ENCODE measurements around the gene IGSF21. TPM values are rescaled to one million over a fixed set of nuclear protein-coding genes. Genes with fewer than 3 reads are reported as not detected.

Gene IGSF21
- total RNA-seq, 4 donors from 2014 or later: not detected

DNA sequence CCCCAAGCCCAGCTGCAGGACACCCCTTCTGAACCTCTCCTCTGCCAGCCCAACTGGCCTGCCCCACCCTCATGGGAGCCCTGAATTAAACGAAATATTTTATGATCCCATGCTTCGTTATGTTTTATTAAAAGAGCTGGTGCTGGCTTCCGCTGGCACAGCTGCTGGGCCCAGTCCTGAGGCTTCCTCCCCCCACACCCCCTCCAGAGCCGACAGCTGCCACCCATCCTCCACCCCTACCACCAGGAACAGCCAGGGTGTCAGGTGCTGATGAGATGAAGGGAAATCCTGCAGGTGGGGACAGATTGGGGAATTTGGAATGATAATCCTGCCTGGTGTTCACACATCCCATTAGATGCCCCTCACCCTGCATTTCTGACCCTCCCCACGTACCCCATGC is 19.0 kb downstream of the IGSF21 start:
- H3K36me3 ChIP-seq: no peaks in the 10 kb centered on the region
- no peaks in the 10 kb centered on the region for H3K4me1 ChIP-seq
- H3K9me3 ChIP-seq: no peaks in the 10 kb centered on the region
- TF ChIP-seq POLR2A (IDR thresholded peaks at IDR 0.05): no peak
- TF ChIP-seq, protein P1, sequence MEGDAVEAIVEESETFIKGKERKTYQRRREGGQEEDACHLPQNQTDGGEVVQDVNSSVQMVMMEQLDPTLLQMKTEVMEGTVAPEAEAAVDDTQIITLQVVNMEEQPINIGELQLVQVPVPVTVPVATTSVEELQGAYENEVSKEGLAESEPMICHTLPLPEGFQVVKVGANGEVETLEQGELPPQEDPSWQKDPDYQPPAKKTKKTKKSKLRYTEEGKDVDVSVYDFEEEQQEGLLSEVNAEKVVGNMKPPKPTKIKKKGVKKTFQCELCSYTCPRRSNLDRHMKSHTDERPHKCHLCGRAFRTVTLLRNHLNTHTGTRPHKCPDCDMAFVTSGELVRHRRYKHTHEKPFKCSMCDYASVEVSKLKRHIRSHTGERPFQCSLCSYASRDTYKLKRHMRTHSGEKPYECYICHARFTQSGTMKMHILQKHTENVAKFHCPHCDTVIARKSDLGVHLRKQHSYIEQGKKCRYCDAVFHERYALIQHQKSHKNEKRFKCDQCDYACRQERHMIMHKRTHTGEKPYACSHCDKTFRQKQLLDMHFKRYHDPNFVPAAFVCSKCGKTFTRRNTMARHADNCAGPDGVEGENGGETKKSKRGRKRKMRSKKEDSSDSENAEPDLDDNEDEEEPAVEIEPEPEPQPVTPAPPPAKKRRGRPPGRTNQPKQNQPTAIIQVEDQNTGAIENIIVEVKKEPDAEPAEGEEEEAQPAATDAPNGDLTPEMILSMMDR (IDR thresholded peaks at IDR 0.05): no peak
- H3K27me3 ChIP-seq: no peaks in the 10 kb centered on the region
- DNase-seq: no peak
- no peak overlapping the region for H3K4me3 ChIP-seq
- H3K27ac ChIP-seq: no peak overlapping the region

DNA sequence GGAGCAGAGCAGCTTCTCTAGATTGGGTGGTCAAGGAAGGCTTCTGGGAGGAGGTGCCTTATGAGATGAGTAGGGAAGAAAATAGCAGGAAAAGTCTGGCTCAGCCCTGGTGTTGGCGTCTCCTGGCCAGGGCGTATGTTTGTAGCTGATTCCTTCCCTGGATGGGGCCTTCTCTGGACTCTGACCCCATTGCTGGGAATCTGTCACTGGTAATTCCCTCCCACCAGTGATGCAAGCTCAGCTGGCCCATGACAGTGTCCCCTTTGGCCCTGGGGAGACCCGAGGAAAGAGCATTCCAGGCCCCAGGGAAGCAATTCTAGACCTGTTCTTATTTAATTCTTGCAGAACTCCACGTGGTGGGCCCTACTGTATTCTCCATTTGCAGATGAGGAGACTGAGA is 20.7 kb downstream of the IGSF21 start:
- DNase-seq: no peak
- H3K9me3 ChIP-seq: no peaks in the 10 kb centered on the region
- H3K4me1 ChIP-seq: no peaks in the 10 kb centered on the region
- H3K36me3 ChIP-seq: no peaks in the 10 kb centered on the region
- no peak for TF ChIP-seq POLR2A (IDR thresholded peaks at IDR 0.05)
- TF ChIP-seq, protein P1 (IDR thresholded peaks at IDR 0.05): no peak
- H3K27ac ChIP-seq: no peak overlapping the region
- H3K27me3 ChIP-seq: no peaks in the 10 kb centered on the region
- H3K4me3 ChIP-seq: no peak overlapping the region

DNA sequence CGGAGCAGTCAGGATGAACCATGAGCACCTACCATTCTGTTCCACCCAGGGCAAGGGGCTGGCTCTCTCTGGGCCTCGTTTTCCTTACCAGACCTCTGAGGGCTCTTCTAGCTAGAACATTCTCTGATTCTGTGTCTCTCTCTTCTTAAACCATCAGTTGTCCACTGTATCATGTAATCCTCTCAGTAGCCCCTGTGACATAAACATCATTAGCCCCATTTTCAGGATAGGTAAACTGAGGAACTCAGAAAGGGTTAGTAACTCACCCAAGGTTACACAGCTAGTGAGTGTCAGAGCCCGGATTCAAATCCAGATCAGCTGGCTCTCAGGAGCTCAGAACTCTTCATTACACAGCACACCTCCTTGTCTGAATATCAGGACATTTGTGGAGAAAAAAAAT is 22.8 kb downstream of the IGSF21 start:
- Histone ChIP-seq H3K9me3 (no peaks in the 10 kb centered on the region), H3K4me3 (no peak overlapping the region), H3K27ac (no peak overlapping the region), H3K36me3 (no peaks in the 10 kb centered on the region), H3K4me1 (no peaks in the 10 kb centered on the region), H3K27me3 (no peaks in the 10 kb centered on the region)
- DNase-seq: no peak
- TF ChIP-seq, protein P1 (IDR thresholded peaks at IDR 0.05): no peak
- TF ChIP-seq POLR2A (IDR thresholded peaks at IDR 0.05): no peak

DNA sequence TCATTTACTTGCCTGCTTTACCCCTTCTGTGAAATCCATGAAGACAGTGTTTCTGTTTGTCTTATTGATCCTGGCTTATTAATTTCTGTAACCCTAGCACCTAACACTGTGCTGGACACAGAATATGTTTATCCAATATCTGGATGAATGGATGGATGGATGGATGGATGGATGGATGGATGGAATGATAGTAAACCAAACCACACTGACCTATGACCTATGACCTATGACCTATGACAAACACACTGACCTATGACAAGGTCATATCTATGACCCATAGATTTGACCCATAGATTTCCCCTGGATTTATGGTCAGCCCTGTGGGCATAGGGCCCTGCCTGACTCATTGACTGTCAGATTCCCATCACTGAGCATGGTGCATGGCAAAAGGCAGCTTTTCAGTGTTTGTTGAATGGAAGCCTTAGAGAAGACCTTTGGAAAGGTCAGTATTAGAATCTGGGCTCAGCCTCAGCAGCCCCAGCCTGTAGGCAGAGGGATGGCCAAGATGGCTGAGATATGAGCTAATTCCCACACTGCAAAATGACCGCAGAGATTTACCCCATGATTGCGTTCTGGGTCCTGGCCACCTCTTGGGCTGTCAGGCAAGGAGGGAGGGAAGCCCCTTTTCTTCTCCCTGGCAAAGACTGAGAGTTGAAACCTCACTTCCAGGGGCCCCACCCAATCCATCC is 24.6 kb downstream of the IGSF21 start:
- H3K27me3 ChIP-seq: no peaks in the 10 kb centered on the region

DNA sequence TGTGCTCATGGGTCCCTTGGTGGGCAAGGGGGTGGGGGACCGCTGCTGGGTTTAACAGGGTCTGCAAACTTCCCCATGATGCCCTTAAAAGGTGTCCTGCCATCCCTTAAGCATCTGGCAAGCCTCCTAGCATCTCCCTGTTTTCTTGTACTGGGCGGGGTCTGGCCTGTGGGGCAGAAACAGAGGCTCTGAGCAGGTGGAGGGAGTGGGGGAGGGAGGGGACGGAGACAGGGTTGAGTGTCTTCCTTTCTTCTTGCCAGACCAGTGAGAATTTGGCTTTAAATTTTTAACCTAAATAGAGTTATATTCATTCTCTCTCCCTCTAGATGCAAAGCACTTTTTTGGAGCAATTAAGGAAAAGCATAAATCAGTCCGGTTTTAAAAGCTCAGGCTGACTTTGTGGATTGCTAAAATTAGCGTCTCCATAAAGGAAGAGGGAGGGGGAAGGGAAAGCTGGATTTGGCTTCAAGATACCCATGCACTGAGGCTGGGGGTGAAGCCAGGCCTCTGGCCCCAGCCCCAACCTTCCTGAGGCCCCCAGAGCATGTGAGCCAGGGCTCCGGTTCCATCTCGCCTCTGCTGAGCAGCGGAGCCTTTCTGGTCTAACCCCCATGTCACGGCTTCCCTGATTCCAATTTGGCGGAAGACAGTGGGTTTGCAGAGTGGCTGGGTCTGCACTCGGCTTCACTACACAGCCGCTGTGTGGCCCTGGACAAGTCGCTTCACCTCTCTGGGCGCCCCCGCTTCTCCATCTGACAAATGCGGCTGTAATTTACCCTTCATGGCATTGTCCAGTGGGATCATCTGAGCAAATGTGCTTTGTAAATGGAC is 25.3 kb downstream of the IGSF21 start:
- no peak for TF ChIP-seq POLR2A (IDR thresholded peaks at IDR 0.05)
- TF ChIP-seq, protein P1 (IDR thresholded peaks at IDR 0.05): no peak
- no peaks in the 10 kb centered on the region for H3K27me3 ChIP-seq
- no peaks in the 10 kb centered on the region for H3K4me1 ChIP-seq
- H3K9me3 ChIP-seq: no peaks in the 10 kb centered on the region
- H3K4me3 ChIP-seq: no peak overlapping the region
- no peak for DNase-seq
- no peaks in the 10 kb centered on the region for H3K36me3 ChIP-seq
- H3K27ac ChIP-seq: no peak overlapping the region

More for the DNA sequence above, 24.6 kb downstream of the IGSF21 start:
- Histone ChIP-seq H3K4me3 (no peak overlapping the region), H3K9me3 (no peaks in the 10 kb centered on the region), H3K27ac (no peak overlapping the region), H3K36me3 (no peaks in the 10 kb centered on the region), H3K4me1 (no peaks in the 10 kb centered on the region)
- DNase-seq: no peak
- TF ChIP-seq, protein P1 (IDR thresholded peaks at IDR 0.05): no peak
- TF ChIP-seq POLR2A (IDR thresholded peaks at IDR 0.05): no peak
